RPMI8226 (cell line): ENCODE measurements around the gene H2BK1.

Source experiments
- DNase-seq: peaks from one replicate; pipeline ENCODE4 v3.0.0-alpha.2; 2015

H2BK1 gene

DNA sequence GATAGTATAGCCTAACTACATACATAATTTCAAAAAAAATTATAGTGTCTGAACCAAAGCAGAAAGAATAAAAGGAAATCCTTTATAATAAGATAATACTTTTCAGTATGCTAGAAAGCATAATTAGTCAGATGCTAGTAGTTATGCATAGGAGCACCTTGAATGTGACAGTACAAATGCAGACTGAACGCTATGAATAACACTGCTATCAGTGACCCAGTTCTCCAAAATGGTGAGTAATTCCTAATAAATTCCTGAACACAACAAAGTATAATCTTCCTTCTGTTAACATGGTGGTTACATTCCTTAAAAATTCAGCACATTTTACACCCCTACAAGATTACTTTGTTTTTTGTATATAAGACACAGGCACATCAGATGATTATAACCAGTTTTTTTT lies 20.8 kb upstream of the H2BK1 start:
- DNase-seq: no peak

DNA sequence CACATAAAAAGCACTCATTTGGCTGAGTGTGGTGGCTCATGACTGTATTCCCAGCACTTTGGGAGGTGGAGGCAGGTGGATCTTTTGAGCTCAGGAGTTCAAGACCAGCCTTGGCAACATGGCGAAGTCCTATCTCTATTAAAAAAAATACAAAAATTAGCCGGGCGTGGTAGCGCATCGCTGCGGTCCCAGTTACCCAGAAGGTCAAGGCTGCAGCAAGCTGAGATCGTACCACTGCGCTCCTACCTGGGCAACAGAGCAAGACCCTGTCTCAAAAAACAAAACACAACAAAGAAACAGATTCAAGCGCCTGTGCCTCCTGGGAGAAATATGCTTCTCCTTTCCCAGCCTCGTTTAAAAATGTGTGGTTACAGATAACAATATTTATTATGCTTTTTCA lies 19.0 kb upstream of the H2BK1 start:
- DNase-seq: no peak

DNA sequence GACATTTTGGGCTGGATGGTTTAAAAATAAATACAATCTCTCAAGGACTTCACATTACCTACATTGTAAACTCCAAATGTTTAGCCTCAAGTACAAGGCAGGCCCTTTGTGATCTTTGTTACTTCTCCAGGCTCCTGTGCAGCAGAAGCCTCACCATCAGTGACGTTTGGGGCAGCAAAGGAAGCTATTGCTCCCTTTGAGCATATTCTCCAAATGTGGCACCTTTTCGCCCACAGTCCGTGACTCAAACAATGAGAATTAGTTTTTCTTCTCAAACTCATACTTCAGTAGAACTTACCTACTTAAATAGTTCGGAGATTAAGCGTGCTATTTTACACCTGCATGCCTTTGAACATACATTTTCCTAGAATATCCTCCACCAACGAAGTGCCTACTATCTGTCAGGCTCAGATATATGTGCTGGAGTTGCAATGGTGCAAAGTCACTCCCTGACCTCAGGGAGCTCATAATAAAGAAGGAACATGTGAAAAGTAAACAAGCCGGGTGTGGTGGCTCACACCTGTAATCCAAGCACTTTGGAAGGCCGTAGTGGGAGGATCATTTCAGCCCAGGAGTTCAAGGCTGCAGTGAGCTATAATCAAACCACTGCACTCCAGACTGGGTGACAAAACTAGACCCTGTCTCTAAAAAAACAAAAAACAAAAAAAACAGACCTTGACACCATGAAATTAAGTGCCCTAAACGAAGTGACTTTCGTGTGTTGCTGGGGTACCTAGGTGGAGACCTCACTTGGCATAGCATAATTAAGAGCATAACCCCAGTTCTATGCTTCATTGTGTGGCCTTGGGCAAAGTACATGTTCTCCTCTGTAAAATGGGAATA lies 18.0 kb upstream of the H2BK1 start:
- DNase-seq: no peak

- peak; percentile 99 for DNase-seq
Measured at GRCh38 chr7:151226875-151227782, 16.8 kb upstream of the H2BK1 start, which contains the start of gene ABCF2. Gene ABCF2 (minus strand): TSS chr7:151227205. CDS start chr7:151226458, 747 bp downstream.

DNA sequence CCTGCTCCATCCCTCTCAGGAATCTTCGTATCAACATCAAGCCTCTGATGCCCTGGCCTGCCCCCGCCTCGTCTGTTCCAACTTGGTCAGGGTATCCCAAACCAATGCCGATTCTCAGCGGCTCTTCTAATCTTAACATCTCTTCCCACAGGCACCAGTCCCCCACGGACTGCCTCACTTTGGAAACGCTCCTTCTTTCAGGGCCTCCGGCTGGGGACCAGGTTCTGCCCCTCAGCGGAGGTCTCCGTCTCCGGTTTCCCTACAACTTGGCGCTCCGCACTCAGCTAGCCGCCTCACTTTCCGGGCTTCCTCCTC lies 16.2 kb upstream of the H2BK1 start:
- no peak for DNase-seq

DNA sequence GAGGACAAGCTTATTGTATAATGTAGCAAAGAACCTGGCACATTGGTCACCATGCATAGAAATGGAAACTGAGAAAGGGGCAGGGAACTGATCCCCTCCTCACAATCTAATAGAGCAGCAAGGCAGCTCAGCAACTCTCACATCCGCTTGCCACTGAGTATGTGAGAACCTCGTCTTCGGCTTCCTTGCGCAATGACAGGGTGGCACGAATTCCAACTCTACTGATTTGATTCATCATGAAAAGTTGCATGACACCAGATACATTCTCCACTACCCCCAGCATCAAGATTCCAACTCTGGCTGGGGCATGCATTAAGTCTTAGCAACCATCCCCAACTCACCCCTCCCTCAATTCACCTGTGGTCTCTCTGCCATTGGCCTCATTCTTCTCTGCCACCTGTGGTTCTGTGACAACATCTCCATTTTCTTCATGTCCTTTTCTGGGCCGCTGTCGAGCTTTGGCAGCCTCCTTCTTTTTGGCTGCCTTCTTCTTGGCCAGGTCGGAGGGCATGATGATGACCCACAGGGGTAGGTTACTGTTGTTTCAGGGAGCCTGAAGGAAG lies 15.7 kb upstream of the H2BK1 start:
- DNase-seq: no peak

- DNase-seq: no peak
Measured at GRCh38 chr7:151223728-151224127, 13.4 kb upstream of the H2BK1 start.

DNA sequence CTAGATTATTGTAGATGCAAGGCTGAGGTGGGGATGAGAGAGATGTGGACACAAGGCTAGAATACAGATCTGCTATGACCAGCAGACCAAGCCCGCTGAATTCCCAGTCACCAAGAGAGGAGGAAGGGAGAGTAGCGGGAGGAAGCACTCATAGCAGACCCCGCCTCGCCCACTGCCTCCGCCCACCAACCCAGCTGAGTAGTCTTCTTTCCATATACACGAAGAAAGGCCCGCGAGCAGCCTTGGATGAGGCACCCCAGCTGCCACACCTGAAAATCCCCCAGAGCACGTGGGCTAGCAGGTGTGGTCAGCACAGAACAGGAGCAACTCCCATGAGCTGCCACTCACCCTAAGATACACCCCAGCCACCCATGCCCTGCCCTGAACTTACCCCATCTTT lies 7.9 kb upstream of the H2BK1 start:
- DNase-seq: no peak

- no peak for DNase-seq
Measured at GRCh38 chr7:151215396-151215795, 5.1 kb upstream of the H2BK1 start.

GRCh38 chr7:151213826-151214225 lies 3.5 kb upstream of the H2BK1 start:
- DNase-seq: no peak

- no peak for DNase-seq
Measured at GRCh38 chr7:151212626-151213025, 2.3 kb upstream of the H2BK1 start.

- DNase-seq: no peak
Measured at GRCh38 chr7:151211155-151211772, 976 bp upstream of the H2BK1 start.

- no peak for DNase-seq
Measured at GRCh38 chr7:151209588-151209987, 700 bp downstream of the H2BK1 start.

GRCh38 chr7:151208253-151208862 lies 1.9 kb downstream of the H2BK1 start:
- no peak for DNase-seq

DNA sequence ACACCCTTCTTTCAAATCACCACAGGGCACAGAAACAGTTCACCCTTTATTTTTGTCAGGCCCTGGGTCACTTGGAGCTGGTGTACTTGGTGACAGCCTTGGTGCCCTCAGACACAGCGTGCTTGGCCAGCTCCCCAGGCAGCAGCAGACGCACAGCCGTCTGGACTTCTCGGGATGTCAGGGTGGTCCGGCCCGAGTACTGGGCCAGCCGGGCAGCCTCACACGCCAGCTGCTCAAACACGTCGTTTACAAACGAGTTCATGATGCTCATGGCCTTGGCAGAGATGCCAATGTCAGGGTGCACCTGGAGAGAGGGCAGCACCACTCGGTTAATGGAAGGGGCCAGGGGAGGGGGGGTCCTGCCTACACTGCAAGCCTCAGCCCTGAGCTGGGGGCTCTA lies 2.5 kb downstream of the H2BK1 start:
- no peak for DNase-seq

DNA sequence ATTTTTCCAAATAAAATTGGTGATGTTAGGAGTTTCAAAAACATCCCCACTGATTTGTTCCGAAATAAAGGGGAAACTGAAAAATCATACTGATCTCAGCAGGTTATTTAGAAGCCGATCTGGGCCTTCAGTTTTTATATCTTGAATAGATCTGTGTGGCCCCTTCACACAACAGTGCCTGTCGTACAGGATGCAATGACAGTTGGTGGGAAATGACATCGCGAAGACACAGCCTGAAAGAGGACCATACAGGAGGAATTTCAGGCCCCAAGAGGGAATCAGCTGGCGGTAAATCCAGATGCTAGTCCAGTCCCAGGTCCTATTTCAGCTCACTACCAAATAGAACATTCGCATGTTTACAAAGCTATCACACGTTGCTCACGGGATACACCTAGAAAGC lies 3.0 kb downstream of the H2BK1 start:
- DNase-seq: no peak

GRCh38 chr7:151206914-151207313 lies 3.4 kb downstream of the H2BK1 start:
- DNase-seq: no peak

DNA sequence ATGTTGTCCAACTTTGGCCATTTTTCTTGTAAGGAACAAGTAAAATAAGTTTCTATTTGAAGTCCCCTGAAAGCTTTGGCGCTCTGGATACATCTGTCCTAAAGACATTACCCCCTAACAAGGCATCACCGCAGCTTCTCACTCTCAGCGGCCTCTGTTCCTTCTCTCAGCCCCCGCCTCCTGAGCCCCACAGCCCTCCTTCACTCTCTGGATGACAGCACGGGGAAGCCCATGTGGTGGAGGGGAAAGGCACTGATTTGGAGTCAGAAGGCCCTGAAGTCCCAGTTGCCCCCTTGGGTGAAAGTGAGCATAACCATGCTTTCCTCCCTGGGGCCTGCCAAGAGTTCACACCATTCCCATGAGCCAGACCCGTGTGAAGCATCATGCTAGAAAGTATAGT lies 4.6 kb downstream of the H2BK1 start:
- no peak for DNase-seq

- peak; percentile 60 for DNase-seq
Measured at GRCh38 chr7:151204383-151205032, 5.8 kb downstream of the H2BK1 start.

- no peak for DNase-seq
Measured at GRCh38 chr7:151202836-151203235, 7.5 kb downstream of the H2BK1 start.

GRCh38 chr7:151201751-151202150 lies 8.5 kb downstream of the H2BK1 start:
- DNase-seq: no peak

DNA sequence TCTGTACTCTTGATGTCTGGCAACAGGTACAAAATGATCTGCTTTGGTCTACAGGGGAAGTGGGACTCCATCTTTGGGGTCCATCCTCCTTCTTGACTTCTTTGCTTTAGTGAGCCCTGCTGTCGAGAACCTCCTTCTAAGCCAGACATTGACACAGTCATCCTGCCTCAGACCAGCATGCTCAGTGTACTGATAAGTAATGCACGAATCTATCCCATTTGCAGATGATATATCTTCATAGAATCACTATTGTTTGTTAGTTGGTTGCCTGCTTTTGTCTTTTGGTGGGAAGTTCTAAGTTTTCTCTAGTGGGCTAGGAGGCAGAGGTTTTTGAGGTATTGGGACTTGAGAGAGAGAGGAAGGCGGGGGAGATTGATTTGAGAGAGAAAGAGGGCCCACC lies 8.9 kb downstream of the H2BK1 start:
- no peak for DNase-seq
